ENCODE measurements around the gene ZNF485.

The ZNF485 gene

DNA sequence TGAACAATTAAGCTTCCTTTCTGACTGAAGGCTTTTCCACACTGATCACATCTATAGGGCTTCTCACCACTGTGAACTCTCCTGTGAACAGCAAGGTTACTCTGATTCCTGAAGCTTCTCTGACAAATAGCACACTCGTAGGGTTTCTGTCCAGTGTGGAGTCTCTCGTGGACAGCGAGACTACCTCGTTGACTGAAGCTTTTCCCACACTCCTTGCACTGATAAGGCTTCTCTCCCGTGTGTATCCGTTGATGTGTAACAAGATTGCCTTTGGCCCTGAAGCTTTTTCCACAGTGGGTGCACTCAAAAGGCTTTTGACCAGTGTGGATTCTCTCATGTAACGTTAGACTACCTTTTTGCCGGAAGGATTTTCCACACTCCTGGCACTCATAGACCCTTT lies 38.0 kb downstream of the ZNF485 start:
- no peak for TF ChIP-seq GATA3 (IDR thresholded peaks at IDR 0.05; ENCODE audit: low read depth, low read length)
- TF ChIP-seq GATA2 (IDR thresholded peaks at IDR 0.05; ENCODE audit: low read depth, low read length) = no peak

DNA sequence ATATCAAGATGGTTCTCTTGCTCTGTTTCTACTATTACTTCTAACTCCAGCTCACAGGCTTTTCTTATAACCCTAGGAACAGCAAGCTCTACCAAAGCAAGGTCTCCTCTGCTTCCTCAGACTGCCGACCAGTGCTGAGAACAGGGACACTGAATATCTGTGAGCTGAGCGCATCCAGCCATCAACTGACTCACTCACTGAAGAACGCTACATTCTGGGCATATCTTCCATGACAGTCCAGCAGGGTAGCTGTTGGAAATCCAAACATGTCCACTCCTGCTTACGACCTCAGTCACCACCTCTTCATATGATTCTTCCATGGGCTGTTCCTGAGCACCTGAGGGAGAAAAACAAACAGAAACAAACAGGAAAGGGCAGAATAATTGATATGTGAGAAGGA lies 39.6 kb downstream of the ZNF485 start:
- TF ChIP-seq GATA3 (IDR thresholded peaks at IDR 0.05; ENCODE audit: low read depth, low read length) (no peak), GATA2 (IDR thresholded peaks at IDR 0.05; ENCODE audit: low read depth, low read length) (no peak)

DNA sequence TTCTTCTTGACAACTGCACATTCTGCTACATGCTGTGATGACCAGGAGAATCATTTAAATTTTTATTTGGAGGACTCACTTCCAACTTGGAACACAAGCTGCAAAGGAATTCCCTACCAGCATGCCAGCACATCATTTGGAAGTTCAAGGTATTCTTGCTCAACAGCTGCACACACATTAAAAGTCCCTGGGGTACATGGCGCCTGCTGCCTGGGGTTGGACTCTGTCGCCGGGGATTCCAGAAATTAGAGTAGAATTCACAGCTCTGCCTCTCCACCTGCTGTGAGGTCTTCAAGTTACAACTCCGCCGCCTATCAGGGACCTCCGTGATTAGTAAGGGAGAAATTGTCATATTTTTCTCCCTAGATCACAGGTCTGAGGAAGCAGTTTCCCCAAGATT lies 41.3 kb downstream of the ZNF485 start:
- TF ChIP-seq GATA3 (IDR thresholded peaks at IDR 0.05; ENCODE audit: low read depth, low read length) (no peak), GATA2 (IDR thresholded peaks at IDR 0.05; ENCODE audit: low read depth, low read length) (no peak)

DNA sequence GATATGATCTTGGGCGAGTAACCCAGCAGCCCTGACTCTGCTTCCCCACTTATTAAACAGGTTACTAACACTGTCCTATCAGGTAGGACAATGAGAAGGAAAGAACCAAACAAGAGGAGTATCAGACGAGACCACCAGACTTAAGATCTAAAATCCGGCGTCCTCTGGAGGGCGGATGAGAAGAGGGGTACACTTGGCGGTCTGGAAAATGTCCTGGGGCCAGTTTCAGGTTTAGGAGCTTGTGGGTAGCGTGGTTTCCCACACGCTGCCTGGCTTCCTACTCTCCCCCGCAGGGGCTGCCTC lies 41.8 kb downstream of the ZNF485 start:
- TF ChIP-seq GATA2 (IDR thresholded peaks at IDR 0.05; ENCODE audit: low read depth, low read length) = no peak

DNA sequence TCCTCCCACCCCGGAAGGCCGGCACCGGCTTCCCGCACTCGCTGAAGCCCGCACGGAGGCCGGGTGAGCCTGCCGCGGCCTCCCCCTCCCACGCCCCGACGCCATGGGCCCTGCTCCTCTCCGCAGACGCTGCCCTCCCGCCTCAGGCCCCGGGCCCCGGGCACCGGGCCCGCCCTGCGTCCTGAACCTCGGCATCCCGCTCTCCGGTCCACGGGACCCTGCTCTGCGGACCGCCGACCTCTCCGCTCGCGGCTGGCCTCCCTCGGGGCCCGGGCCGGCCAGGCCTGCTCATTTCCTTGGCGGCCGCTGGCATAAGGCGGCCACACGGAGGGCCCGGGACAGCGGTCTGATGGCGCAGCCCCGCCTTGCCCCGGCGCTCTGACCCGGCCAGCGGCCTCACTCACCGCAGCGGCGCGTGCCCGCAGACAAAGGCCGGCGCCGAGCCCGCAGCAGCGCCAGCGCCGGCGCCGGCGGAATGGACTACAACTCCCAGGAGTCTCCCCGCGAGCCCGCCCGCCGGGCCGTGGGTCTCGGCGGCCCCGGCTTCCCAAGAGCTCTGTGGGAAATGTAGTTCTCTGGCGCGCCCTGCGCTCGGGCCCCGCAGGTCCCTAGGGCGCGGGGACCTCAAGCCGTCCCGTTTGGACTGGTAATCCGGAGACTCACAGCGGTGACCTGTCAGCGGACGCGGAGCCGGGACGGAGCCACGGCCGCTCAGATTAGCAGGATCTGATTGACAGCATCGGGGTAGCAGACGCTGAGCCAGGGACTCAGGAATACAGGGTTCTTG lies 42.4 kb downstream of the ZNF485 start, which contains the start of gene ZNF32:
Gene ZNF32 (minus strand): TSS at position 484 of the 787 bp plus-strand sequence. CDS start 2,748 bp downstream, outside the sequence.
- TF ChIP-seq GATA3 (IDR thresholded peaks at IDR 0.05; ENCODE audit: low read depth, low read length) (no peak), GATA2 (IDR thresholded peaks at IDR 0.05; ENCODE audit: low read depth, low read length) (no peak)

DNA sequence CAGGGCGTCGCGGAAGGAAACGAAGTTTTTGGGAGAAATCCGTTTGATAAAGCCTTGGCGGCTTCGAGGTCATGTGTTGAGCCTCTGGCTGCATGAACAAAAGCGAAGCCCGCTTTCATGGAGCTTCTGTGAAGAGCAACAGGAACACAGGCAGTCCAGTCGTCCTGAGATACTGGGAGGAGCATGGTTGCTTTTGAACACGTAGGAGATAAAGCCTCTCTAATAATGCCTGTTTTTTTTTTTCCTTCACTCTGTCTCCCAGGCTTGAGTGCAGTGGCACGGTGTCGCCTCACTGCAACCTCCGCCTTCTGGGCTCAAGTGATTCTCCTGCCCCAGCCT lies 42.9 kb downstream of the ZNF485 start:
- TF ChIP-seq GATA2 (IDR thresholded peaks at IDR 0.05; ENCODE audit: low read depth, low read length) = no peak
- TF ChIP-seq GATA3 (IDR thresholded peaks at IDR 0.05; ENCODE audit: low read depth, low read length) = no peak

DNA sequence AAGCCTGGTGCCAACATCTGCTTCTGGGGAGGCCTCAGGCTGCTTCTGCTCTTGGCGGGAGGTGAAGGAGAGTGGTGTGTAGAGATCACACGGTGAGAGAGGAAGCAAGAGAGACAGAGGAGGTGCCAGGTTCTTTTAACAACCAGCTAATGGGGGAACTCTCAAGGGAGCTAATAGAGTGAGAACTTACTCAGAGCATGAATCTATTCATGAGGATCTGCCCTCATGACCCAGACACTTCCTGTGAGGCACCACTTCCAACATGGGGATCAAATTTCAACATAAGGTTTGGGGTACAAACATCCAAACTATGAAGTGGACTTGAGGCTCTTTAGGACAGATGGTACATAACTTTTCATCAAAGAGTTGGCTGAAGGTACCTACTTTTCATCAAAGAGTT lies 47.5 kb downstream of the ZNF485 start:
- TF ChIP-seq GATA3 (IDR thresholded peaks at IDR 0.05; ENCODE audit: low read depth, low read length) = no peak
- TF ChIP-seq GATA2 (IDR thresholded peaks at IDR 0.05; ENCODE audit: low read depth, low read length) = no peak

DNA sequence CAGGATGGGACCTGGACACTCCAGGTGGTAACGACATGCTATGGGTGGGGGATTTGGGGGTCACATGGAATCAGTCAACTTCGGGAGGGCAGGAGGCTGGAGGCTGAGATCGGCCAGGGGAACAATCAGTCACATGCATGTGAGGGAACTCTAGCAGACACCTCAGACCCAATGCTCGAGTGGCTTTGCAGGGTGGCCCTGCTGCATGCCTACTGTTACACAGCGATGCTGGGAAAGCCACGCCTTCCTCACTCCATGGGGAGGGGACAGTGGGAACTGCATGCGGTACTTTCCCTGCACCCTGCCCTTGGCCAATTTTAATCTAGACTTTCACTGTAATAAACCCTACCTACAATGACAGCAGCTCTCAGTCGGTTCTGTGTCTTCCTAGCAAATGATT lies 49.1 kb downstream of the ZNF485 start:
- TF ChIP-seq GATA3 (IDR thresholded peaks at IDR 0.05; ENCODE audit: low read depth, low read length) = no peak
- no peak for TF ChIP-seq GATA2 (IDR thresholded peaks at IDR 0.05; ENCODE audit: low read depth, low read length)

DNA sequence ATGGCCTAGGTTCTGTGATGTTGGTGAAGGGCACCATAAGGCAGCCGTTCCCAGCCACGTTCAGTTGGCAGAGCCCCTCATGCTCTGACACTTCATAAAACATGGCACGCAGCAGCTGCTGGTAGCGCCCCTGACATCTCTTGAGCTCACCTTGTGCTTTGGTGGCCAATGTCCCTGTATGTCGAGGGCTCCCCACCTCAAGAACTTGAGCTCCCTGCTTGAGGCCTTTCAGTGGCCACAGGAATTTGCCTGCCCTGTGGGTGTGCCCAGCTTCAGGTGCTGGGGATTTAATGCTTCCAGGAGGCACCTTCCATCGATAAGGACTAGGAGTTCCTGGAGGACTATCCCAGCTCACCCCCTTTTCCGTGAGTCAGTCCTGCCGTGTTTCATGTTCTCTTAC lies 52.0 kb downstream of the ZNF485 start:
- TF ChIP-seq GATA2 (IDR thresholded peaks at IDR 0.05; ENCODE audit: low read depth, low read length) (no peak), GATA3 (IDR thresholded peaks at IDR 0.05; ENCODE audit: low read depth, low read length) (no peak)

DNA sequence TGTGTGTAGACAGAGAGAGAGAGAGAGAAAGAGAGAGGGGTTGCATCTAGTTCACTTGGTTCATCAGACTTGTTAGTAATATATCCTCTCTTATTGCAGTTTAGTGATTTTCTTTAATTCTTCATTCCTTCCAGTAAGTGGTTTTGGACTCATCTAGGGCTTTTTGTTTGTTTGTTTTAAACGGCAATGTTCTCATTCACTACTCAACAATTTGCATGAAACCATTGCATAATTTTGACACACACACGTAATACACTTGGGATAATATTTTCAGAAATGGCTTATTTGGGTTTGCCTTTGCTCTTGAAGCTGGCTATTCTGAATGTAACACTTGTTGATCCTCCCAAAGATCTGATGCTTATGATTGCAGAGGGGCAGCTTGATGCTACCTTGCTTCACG lies 58.8 kb downstream of the ZNF485 start:
- TF ChIP-seq GATA3 (IDR thresholded peaks at IDR 0.05; ENCODE audit: low read depth, low read length) = no peak
- no peak for TF ChIP-seq GATA2 (IDR thresholded peaks at IDR 0.05; ENCODE audit: low read depth, low read length)

DNA sequence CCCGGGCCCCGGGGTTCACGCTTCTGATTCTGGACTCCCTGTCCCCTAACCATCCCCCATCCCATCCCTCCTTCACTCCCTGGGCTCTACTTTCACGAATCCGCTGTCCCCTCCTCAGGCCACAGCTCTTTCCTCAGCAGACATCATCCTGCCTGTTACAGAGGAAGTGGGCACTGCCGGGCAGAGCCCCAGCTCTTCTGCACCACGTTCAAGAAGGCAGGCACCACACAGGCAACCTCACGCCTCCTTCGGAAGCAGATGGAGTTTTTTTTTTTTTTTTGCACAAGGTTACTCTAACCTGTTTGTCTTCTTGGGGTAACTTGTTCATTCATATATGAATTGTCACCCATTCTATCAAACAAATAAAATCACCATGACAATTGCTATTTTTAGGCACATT lies 60.3 kb downstream of the ZNF485 start:
- TF ChIP-seq GATA3 (IDR thresholded peaks at IDR 0.05; ENCODE audit: low read depth, low read length) (no peak), GATA2 (IDR thresholded peaks at IDR 0.05; ENCODE audit: low read depth, low read length) (no peak)

DNA sequence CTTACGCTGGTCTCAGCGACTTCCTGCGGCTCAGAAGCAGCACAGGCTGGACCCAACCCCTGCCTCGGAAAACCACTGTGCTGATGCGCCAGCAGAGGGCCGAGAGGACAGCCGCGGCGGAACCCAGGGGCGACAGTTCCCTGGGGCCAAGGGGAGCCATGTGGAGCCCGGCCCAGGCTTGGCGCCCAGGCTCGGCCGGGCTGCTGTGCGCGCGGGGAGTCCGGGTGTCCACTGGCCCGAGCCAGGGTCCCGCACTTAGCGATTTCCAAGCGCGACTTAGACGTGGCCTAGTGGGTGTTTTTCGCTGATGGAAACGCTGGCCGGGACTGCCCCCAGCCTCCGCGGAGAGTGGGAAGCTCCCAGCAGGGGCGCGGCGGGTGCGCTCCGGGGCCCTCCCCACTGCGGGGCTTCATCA lies 61.1 kb downstream of the ZNF485 start:
- TF ChIP-seq GATA3 (IDR thresholded peaks at IDR 0.05; ENCODE audit: low read depth, low read length) = no peak
- TF ChIP-seq GATA2 (IDR thresholded peaks at IDR 0.05; ENCODE audit: low read depth, low read length) = no peak
